Activated T-cell treated with anti-CD3 and anti-CD28 coated beads for 48 hours (primary cell): Measurements from ENCODE around the gene CHN2.

Experiments used
- DNase-seq: peaks from one replicate; pipeline ENCODE4 v3.0.0-alpha.2; 2020; ENCODE audit warnings: low read depth

CHN2 gene

DNA sequence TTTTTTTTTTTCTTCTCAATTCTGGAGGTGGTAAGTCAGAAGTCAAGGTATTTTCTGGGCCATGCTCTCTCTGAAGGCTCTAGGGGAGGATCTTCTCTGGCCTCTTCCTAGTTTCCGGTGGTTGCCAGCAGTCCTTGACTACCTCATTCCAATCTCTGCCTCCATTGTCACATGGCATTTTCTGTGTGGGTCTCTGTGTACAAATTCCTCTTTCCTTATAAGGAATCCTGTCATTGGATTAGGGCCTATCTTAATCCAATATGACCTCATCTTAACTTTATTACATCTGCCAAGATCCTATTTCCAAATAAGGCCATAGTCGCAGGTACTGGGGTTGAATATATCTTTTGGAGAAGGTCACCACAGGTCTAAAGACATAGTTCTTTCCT, 239.8 kb downstream of the CHN2 start:
- no peak for DNase-seq

DNA sequence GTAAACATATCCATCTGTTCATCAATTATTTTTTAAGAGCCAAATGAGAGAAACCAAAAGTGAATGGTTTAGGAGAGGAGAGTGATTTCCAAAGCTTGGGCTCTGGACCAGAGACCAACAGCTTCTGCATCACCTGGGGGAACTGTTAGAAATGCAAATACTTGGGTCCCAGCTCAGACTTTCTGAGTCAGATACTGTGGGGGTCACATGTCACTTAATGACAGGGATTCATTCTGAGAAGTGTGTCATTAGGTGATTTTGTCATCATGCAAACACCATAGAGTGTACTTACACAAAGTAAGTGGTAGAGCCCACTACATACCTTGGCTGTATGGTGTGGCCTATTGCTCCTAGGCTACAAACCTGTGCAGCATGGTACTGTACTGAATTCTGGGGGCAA, 240.6 kb downstream of the CHN2 start:
- no peak for DNase-seq

DNA sequence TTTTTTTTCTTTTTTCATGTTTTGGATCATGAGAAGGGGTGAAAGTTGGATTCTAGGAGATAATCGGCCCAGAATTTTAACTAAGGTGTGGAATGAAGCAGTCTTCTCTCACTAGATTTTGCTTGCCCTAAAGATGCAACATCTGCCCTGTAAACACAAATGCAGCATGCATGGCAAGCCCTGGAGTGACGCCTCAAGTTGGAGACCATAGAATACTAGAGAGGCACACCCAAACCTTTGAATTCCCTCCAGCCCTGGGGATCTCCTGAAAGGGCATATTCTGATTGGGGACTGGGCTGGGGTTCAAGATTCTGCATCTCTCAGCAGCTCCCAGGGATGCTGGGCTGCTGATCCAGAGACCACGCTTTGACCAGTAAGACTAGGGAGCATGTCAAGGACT, 241.3 kb downstream of the CHN2 start:
- no peak for DNase-seq

DNA sequence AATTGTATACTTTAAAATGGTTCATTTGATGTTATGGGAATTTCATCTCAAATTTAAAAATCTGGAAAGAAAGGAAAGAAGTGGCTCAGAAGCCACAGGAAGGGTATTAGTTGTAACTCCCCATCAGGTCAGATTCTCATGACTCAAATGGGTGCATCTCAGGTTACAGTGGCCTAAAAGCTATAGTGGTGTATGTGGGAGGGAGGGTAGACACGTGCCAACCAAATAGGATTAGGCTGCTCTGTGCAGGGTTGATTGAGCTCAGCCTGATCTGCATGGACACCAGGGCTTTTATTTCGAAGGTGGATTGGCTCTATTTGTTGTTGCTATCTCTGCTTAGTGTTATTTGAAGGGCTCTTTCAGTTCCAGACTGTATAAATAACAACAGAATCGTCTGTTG, 247.6 kb downstream of the CHN2 start:
- no peak for DNase-seq

DNA sequence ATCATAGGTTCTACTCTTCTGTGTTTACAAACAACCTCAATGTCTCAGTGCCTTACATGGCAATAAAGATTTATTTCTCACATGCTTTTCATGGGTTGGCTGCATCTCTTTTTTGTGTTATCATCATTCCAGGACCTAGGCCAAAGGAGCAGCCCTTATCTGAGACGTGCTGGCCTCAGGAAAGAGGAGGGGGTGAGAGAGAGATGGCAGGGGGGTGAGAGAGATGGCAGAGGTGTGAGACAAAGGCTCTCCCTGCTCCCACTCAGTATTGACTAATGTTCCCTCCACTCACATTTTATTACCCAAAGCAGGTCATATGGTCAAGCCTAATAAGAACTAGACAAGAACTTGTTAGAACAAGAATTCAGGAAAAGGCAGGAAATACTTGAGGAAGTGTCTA, 249.0 kb downstream of the CHN2 start:
- DNase-seq: no peak

DNA sequence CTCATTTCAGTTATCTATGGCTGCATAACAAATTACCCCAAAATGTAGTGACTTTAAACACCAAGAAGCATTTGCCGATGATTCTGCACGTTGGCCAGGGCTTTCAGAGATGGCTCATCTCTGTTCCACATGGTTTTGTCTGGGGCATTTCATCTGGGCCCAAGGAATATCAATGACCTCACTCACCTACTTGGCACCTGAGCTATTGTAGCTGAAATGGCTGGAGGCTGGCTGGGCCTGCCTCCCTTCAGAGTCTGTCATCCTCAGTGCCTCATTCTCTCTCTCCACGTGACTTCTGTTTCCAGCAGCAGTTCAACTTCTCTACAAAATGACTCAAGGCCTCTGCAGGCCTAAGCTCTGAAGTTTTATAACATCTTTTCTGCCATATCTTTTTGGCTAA, 249.7 kb downstream of the CHN2 start:
- DNase-seq: no peak

DNA sequence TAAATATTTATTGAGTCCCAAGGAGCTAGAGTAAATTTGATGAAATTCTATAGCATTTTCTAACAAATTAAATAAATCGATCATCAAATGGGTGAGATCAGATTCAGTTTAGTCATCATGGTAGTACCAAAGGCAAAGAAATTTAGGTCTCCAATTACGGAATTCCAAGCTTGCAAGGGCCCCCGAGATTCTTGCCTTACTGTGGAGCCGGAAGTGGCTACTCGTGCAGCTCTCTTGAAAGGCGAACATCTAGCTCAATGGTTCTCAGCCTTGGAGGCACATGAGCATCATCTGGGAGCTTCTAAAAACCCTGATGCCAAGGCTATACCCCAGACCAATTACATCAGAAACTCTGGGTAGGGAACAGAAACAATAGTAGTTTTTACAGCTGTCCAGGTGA, 251.2 kb downstream of the CHN2 start:
- no peak for DNase-seq

DNA sequence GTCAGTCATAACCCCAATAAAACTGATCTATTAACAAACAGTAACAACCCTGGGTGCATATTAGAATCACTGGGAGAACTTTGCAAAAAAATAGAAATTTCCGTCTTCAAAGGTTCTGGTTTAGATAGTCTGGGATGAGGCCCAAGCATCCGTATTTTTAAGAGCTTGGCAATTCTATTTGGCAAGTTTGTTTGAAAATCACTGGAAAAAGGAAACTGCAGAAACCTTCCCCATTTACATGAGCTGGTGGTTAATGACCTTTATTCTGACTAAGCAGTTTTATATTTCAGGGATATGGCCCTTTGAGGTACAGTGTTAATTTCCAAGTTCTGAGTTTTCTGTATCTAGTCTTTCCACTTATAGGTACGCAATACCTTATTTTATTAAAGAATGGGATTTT, 253.3 kb downstream of the CHN2 start:
- no peak for DNase-seq

DNA sequence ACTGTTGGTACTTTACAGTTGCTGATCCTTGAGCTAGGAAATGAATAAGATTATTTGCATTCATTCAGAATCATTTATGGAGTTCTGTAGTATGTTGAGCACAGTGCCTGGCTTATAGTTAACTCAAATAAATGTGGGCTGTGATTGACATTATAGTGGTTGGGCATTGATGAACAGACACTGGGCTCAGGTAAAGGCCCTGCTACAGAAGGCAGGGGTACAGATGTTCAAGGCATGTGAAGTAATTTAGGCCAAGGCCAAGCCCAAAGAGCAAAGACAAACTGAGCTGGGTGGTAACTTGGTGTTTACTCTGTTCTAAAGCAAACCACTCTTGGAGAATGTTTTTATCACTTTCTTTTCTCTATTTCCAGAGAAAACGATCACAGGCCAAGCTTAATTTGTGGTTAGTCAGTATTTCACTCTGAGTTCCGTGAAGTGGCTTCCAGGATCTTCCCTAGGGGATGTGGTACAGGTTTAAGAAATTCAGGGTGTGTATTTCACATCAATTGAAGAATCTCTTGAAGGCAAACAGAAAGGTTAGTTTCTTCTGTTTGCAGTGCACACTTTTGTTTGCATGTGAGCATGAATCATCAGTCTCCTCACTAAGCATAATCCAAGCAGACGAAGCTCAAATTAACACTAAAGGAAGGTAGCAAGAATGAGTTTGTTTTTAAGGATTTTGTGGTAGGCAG, 255.1 kb downstream of the CHN2 start:
- DNase-seq: no peak

DNA sequence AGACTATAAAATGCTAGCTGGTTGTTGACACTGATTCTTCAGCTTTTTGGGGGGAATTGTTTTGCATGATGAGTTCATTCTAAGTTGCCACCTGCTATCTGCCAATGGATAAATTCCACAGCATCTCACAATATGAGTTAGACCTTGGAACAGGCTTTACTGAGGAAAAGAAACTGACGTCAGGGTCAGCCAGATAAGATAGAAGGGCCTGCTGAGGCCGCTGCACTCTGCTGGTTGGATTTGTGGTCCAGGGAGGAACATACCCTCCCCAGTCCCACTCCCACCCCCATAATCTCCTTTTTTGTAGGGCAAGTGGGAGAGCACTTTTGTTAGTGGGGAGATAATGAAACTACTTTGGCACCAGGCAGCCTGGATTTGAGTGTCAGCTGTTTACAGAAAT, 258.4 kb downstream of the CHN2 start:
- DNase-seq: no peak

DNA sequence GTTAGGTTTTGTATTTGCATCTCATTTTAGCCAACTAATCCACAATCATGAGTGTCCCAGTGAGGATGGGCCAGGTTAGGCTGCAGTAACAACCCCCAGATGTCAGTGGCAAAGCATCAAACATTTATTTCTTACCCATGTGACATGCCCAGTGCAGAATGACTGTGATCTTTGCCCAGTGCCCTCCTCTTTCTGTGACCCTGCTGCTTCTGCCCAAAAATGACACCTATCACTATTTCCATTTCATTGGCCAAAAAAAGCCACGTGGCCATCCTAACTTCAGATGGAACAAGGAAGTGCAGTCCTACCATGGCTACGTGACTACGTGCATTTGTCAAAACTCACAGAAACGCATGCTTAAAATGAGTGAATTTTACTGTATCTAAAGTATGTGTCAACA, 259.9 kb downstream of the CHN2 start:
- no peak for DNase-seq

DNA sequence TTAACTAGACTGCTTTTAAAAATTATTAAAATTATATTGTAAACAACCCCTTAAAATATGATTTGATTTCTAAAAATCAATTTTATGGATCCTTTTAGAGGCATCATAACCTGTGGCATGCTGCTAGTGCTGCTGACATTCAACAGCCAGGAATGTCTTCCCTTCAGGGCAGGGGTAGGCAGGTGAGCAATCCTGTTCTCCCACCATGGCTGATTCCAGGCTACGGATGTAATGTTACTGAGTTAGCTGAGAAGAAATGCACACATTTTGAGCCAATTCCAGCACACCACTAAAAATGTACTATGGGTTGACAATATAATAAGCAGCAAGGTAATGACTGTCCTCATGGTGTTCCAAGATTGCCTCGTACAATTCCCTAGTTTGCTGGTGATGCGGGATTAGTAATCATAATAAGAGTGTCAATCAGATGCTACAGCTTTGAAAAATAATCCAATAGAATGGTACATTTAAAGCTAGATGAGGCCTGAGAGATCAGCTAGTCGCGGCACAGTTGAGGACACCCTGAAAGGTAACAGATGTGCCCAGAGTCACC, 260.4 kb downstream of the CHN2 start:
- no peak for DNase-seq

DNA sequence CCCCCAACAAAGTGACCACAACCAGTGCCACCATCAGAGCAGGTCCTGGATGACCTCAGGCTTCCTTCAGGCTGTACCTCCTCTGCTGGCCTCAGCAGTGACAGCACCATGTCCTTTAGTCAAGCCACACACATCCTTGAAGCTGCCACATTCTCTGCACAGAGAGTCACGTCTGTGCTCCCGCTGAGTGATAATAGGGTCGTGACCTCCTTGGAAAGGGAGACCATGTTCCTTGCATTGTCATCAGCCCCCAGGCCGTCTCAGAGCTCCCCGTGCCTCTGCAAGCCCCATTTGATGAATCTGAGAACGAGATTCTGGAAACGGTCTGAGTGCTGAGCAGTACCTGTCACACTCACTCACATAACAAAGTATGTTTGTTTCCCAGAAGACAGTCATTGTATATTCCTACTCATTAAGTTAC, 262.6 kb downstream of the CHN2 start:
- DNase-seq: no peak

DNA sequence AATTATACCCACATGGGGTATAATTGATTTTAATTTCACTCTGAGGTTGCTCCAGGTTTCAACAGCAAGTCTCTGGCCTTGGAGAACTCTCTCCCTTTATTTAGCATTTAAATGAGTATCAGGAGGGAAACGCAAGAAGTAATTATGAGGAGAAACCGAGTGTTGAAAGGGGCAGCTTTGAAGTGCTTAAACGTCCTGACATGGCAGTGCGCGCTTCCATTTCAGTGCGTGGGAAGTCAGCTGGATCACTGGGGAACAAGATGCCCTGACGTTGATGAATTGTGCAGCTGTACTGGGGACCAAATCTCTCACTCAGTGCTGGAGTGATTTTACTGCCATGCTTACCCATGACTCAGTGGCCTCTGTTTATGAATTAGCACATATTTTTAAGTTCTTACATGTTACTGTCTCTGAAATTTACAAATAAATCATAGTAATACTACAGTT, 263.0 kb downstream of the CHN2 start:
- DNase-seq: no peak

DNA sequence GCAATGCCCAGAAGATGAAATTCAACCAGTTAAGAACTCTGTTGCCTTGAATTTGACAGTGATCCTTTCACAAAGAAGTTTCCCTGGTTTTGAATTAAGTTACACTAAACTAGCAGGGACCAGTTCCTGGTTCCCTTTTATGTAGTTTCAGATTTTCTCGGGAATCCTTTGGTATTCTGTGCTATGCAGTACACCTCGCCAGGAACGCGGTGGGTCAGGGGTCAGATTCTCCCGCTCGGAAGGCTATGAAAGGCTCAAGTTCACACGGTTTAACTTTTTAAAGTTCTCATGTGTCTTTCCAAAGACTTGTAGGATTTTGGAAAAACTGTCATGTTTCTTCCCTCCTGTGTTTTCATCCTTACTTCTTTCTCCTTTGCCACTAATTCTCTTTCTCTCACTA, 264.4 kb downstream of the CHN2 start:
- DNase-seq: no peak

DNA sequence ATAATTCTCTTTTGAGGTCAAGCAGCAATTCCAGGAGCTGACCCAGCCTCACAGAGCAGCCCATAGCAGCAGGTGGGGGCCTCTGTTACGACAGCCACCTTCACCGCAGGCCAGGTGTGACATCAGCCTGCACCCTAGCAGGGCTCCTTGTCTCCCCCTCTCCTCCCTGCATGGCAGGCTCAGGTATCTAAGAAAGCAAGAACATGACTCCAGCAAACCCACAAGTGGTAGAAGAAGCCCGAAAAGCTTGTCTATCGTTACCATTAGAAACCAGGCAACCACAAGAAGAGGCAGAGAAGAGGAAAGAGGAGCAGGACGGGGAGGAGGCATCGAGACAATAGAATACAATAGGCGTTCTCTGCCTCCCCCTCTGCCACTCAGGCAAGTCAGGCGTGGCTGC, 265.0 kb downstream of the CHN2 start:
- no peak for DNase-seq

DNA sequence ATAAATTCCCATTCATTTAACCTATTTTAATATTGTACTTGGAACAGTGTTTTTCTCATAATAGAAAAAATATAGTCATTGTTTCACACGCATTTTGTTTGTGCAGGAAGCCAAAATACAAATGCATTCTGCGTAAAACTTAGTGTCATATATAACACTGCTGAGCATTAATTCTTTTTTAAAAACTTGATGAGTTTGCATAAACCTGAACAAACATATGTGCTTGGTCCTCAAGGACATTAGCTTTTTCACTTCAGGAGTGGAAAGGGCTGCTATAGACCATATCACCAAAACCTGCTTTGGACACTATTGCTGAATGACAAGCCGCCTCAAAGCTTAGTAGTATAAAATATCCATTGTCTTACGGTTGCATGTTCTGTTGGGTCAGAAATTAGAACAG, 267.4 kb downstream of the CHN2 start:
- no peak for DNase-seq

DNA sequence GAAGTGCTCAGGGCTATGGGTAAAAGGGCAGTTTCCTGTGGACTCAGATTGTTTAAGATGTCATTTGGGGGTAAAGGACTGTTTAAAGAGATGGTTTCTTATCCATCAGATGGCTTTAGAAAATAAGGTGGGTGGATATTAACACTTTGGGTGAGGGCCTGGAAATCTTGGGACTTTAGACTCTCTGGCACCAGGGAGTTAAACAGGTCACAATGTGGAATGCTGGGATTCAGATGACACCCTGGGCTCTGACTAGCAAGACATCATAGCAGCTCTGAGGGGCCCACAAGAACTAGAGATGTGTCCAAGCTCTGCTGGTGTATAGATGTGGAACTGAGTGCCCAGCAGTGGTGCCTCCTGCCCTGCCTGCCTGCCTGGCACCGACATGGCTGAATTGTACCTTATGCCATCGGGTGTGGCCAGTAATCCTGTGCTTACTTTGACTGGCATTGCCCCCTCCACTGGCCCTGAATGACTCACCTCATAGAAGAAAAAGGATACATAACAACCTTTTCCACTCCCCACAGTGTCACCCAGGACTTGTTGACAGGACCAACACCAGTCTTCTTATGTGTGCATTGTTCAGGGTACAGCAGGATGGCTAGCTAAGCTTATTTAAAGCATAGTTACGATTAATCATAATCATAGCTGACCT, 269.1 kb downstream of the CHN2 start:
- no peak for DNase-seq

DNA sequence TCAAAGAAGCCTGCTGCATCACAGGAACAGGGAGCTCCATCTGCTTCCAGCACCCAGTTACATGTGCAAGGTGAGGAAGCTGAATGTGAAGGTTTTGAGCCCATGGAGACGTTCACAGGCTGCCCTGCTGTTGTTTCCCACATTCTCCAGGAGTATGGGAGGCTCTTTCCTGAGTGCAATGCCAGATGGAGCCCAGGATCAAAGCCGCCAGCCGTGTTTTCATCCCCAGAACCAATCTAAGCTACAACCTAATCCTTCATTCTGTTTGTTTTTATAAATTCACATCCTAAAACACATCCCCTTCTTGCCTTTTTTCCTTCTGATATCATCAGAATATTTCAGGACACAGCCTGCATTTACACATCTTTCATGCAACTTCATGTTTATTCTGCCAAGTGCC, 270.2 kb downstream of the CHN2 start:
- no peak for DNase-seq

DNA sequence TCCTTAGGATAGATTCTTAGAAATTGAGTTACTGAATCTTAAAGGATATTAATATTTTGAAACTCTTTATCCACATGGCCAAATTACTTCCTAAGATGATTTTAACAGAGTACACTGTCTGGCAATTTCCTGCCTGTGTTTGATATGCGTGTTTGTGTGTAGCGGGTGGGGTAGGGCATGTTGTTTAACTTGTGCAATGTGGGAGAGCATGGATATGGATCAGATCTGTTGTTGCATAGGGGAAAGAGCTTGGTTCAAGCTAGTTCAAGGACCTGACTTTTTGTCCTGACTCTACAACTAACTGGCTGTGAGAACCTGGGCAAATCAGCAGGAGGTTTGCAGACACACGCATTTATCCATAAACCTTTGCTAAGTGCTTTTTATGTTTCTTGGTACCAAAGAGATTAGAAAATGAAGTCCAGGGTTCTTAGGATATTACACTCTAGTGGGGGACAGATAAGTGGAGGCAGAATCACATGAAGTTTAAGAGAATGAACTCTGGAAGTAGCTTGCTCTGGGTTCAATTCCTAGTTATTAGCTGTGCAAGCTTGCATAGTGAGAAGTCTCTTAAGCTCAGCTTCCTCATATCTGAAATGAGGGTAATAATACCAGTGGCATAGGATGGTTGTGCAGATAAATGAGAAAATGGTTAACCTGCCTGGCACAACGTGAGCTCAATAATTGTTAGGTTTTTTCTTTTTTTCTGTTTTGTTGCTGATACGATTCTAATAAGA, 272.8 kb downstream of the CHN2 start:
- no peak for DNase-seq

DNA sequence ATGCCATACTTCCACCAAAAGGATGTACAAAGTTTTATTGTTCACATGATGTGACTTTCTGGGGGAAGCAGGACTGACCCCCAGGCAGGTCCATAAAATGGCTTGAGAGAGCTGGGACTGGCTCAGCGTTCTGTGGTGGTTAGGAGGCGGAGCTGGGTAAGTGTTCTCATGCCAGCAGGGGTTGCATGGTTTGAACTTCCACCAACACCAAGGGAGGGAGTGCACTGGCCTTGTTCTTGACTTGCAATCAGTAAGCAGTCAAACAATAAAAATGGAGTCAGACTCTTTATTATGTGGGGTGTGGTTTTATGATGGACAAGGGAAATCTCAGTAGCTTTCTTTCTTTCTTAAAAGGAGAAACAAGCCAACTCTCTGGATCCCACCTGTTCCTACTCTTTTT, 273.6 kb downstream of the CHN2 start:
- no peak for DNase-seq

DNA sequence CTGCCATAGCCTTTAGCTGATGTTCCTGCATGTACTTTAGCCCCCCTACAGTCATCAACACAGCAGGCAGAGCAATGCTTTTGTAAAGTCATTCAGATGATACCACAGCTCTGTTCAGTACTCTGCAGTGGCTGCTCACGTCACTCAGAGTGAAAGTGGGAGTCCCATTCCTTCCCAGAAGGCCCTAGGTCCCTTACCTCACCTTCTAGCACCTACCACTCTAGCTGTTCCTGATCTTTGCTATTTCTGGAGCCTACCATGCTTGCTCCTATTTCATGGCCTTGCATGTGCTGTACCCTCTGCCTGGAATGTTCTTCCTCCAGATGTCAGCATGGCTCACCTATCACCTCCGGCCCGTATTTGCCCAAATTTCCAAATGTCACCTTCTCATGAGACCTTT, 274.7 kb downstream of the CHN2 start:
- no peak for DNase-seq

DNA sequence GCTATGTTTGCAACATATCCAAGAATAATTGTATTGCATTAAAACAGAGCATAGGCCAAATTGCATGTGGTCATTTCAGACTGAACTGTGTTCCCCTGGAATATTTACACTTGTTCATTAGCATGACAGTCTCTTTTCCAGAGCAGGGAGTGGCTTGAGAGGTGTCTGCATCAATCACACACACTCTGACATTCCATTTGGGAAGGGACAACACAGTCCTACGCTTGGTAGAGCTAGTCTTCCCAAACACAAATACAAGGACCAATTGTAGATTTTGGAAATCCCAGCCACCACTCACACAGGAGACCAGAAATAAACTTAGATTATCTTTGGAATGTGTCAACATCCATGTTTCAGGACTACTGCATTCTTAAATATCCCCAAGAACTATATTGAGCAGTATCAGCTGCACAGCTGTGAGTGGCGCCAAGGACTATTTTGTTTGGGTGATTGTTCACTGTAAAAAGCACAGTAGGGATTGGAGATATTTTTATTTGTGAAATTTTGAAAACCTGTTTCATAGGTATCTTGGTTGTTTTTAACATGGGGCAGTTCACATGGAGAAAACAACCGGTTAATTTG, 275.5 kb downstream of the CHN2 start:
- DNase-seq: no peak
